ENCODE results near the gene PLCB1.
"Not testable (repeated sequence)": the region's sequence is repeated elsewhere in the genome, so short reads cannot be mapped to it uniquely, and the experiment has no call there.

Gene PLCB1

GRCh38 chr20:8829256-8829655 lies 697.2 kb downstream of the PLCB1 start:
- H3K9me3 ChIP-seq (ENCODE audit: control extremely low read depth in 1 of 5, control insufficient read depth in 4 of 5, insufficient read depth in 2 of 5, low read depth in 1 of 5, low read length in 4 of 5): no peaks in the 10 kb centered on the region
- CTCF ChIA-PET: no interaction called here

GRCh38 chr20:8834294-8834693 lies 702.2 kb downstream of the PLCB1 start:
- H3K4me3 ChIP-seq (ENCODE audit: control insufficient read depth in 1 of 7, extremely low read depth in 1 of 7, insufficient read depth in 4 of 7, low read depth in 2 of 7, low read length in 6 of 7); H3K27me3 ChIP-seq (replicated peaks in 2 of 5; ENCODE audit: control insufficient read depth in 4 of 5, insufficient read depth in 5 of 5, low read length in 4 of 5); CTCF ChIA-PET; H3K9me3 ChIP-seq (ENCODE audit: control extremely low read depth in 1 of 5, control insufficient read depth in 4 of 5, insufficient read depth in 2 of 5, low read depth in 1 of 5, low read length in 4 of 5); H3K36me3 ChIP-seq (ENCODE audit: control insufficient read depth in 4 of 4, insufficient read depth in 4 of 4, low read length in 3 of 4); DNase-seq; POLR2A ChIA-PET; H3K4me1 ChIP-seq (ENCODE audit: control extremely low read depth in 1 of 4, control insufficient read depth in 4 of 4, insufficient read depth in 4 of 4, low read length in 3 of 4); H3K27ac ChIP-seq (ENCODE audit: insufficient read depth in 1 of 2, low read depth in 1 of 2, low read length in 2 of 2, poor library complexity in 1 of 2, severe bottlenecking in 2 of 2): not testable (repeated sequence)
- WGBS (ENCODE audit: insufficient coverage): no CpG with 5 or more reads among the region's 3 CpGs

More at GRCh38 chr20:8829256-8829655, 697.2 kb downstream of the PLCB1 start:
- POLR2A ChIA-PET: no interaction called here
- DNase-seq: no peak
- peaks cover 0 to 3% (median 1%) of the 10 kb centered on the region in 4 experiments for H3K36me3 ChIP-seq (ENCODE audit: control insufficient read depth in 4 of 4, insufficient read depth in 4 of 4, low read length in 3 of 4)
- H3K4me1 ChIP-seq (ENCODE audit: control extremely low read depth in 1 of 4, control insufficient read depth in 4 of 4, insufficient read depth in 4 of 4, low read length in 3 of 4): no peaks in the 10 kb centered on the region
- 96% methylated on average over 5 of the region's 5 CpGs for WGBS (ENCODE audit: insufficient coverage)
- H3K27ac ChIP-seq (ENCODE audit: insufficient read depth in 1 of 2, low read depth in 1 of 2, low read length in 2 of 2, poor library complexity in 1 of 2, severe bottlenecking in 2 of 2): no peak overlapping the region
- H3K4me3 ChIP-seq (ENCODE audit: control insufficient read depth in 1 of 7, extremely low read depth in 1 of 7, insufficient read depth in 4 of 7, low read depth in 2 of 7, low read length in 6 of 7): no peak overlapping the region
- no peaks in the 10 kb centered on the region for H3K27me3 ChIP-seq (replicated peaks in 2 of 5; ENCODE audit: control insufficient read depth in 4 of 5, insufficient read depth in 5 of 5, low read length in 4 of 5)

GRCh38 chr20:8834851-8835250 lies 702.8 kb downstream of the PLCB1 start:
- ChIA-PET CTCF (no interaction called here), POLR2A (no interaction called here)
- no peak overlapping the region for H3K27ac ChIP-seq (ENCODE audit: insufficient read depth in 1 of 2, low read depth in 1 of 2, low read length in 2 of 2, poor library complexity in 1 of 2, severe bottlenecking in 2 of 2)
- no CpG with 5 or more reads among the region's 1 CpG for WGBS (ENCODE audit: insufficient coverage)
- H3K4me1 ChIP-seq (ENCODE audit: control extremely low read depth in 1 of 4, control insufficient read depth in 4 of 4, insufficient read depth in 4 of 4, low read length in 3 of 4): no peaks in the 10 kb centered on the region
- H3K9me3 ChIP-seq (ENCODE audit: control extremely low read depth in 1 of 5, control insufficient read depth in 4 of 5, insufficient read depth in 2 of 5, low read depth in 1 of 5, low read length in 4 of 5): no peaks in the 10 kb centered on the region
- DNase-seq: no peak
- no peaks in the 10 kb centered on the region for H3K27me3 ChIP-seq (replicated peaks in 2 of 5; ENCODE audit: control insufficient read depth in 4 of 5, insufficient read depth in 5 of 5, low read length in 4 of 5)
- no peak overlapping the region for H3K4me3 ChIP-seq (ENCODE audit: control insufficient read depth in 1 of 7, extremely low read depth in 1 of 7, insufficient read depth in 4 of 7, low read depth in 2 of 7, low read length in 6 of 7)
- peaks cover 0 to 6% (median 1%) of the 10 kb centered on the region in 4 experiments for H3K36me3 ChIP-seq (ENCODE audit: control insufficient read depth in 4 of 4, insufficient read depth in 4 of 4, low read length in 3 of 4)

GRCh38 chr20:8837396-8837795 lies 705.3 kb downstream of the PLCB1 start:
- CTCF ChIA-PET: no interaction called here
- POLR2A ChIA-PET: no interaction called here
- H3K9me3 ChIP-seq (ENCODE audit: control extremely low read depth in 1 of 5, control insufficient read depth in 4 of 5, insufficient read depth in 2 of 5, low read depth in 1 of 5, low read length in 4 of 5): no peaks in the 10 kb centered on the region
- peaks cover 0 to 6% (median 0%) of the 10 kb centered on the region in 4 experiments for H3K36me3 ChIP-seq (ENCODE audit: control insufficient read depth in 4 of 4, insufficient read depth in 4 of 4, low read length in 3 of 4)
- no peaks in the 10 kb centered on the region for H3K4me1 ChIP-seq (ENCODE audit: control extremely low read depth in 1 of 4, control insufficient read depth in 4 of 4, insufficient read depth in 4 of 4, low read length in 3 of 4)
- no peak overlapping the region for H3K4me3 ChIP-seq (ENCODE audit: control insufficient read depth in 1 of 7, extremely low read depth in 1 of 7, insufficient read depth in 4 of 7, low read depth in 2 of 7, low read length in 6 of 7)
- DNase-seq: no peak
- H3K27me3 ChIP-seq (replicated peaks in 2 of 5; ENCODE audit: control insufficient read depth in 4 of 5, insufficient read depth in 5 of 5, low read length in 4 of 5): no peaks in the 10 kb centered on the region
- H3K27ac ChIP-seq (ENCODE audit: insufficient read depth in 1 of 2, low read depth in 1 of 2, low read length in 2 of 2, poor library complexity in 1 of 2, severe bottlenecking in 2 of 2): no peak overlapping the region

- Histone ChIP-seq H3K36me3 (ENCODE audit: control insufficient read depth in 4 of 4, insufficient read depth in 4 of 4, low read length in 3 of 4) (peaks cover 0 to 3% (median 0%) of the 10 kb centered on the region in 4 experiments), H3K9me3 (ENCODE audit: control extremely low read depth in 1 of 5, control insufficient read depth in 4 of 5, insufficient read depth in 2 of 5, low read depth in 1 of 5, low read length in 4 of 5) (no peaks in the 10 kb centered on the region), H3K4me1 (ENCODE audit: control extremely low read depth in 1 of 4, control insufficient read depth in 4 of 4, insufficient read depth in 4 of 4, low read length in 3 of 4) (no peaks in the 10 kb centered on the region), H3K27me3 (replicated peaks in 2 of 5; ENCODE audit: control insufficient read depth in 4 of 5, insufficient read depth in 5 of 5, low read length in 4 of 5) (no peaks in the 10 kb centered on the region), H3K4me3 (ENCODE audit: control insufficient read depth in 1 of 7, extremely low read depth in 1 of 7, insufficient read depth in 4 of 7, low read depth in 2 of 7, low read length in 6 of 7) (no peak overlapping the region), H3K27ac (ENCODE audit: insufficient read depth in 1 of 2, low read depth in 1 of 2, low read length in 2 of 2, poor library complexity in 1 of 2, severe bottlenecking in 2 of 2) (no peak overlapping the region)
- POLR2A ChIA-PET: no interaction called here
- WGBS (ENCODE audit: insufficient coverage): 93% methylated on average over 4 of the region's 13 CpGs
- CTCF ChIA-PET: no interaction called here
- peak in 1 of 3 donors; percentile 8 for DNase-seq
Measured at GRCh38 chr20:8842525-8842924, 710.5 kb downstream of the PLCB1 start.

GRCh38 chr20:8844179-8844578 lies 712.1 kb downstream of the PLCB1 start:
- 98% methylated on average over 5 of the region's 5 CpGs for whole genome bisulfite sequencing (ENCODE audit: insufficient coverage)
- H3K9me3 ChIP-seq (ENCODE audit: control extremely low read depth in 1 of 5, control insufficient read depth in 4 of 5, insufficient read depth in 2 of 5, low read depth in 1 of 5, low read length in 4 of 5): no peaks in the 10 kb centered on the region
- CTCF ChIA-PET: no interaction called here
- no peak overlapping the region for H3K4me3 ChIP-seq (ENCODE audit: control insufficient read depth in 1 of 7, extremely low read depth in 1 of 7, insufficient read depth in 4 of 7, low read depth in 2 of 7, low read length in 6 of 7)
- DNase-seq: no peak
- H3K36me3 ChIP-seq (ENCODE audit: control insufficient read depth in 4 of 4, insufficient read depth in 4 of 4, low read length in 3 of 4): peaks cover 0 to 2% (median 0%) of the 10 kb centered on the region in 4 experiments
- POLR2A ChIA-PET: no interaction called here
- no peak overlapping the region for H3K27ac ChIP-seq (ENCODE audit: insufficient read depth in 1 of 2, low read depth in 1 of 2, low read length in 2 of 2, poor library complexity in 1 of 2, severe bottlenecking in 2 of 2)
- no peaks in the 10 kb centered on the region for H3K4me1 ChIP-seq (ENCODE audit: control extremely low read depth in 1 of 4, control insufficient read depth in 4 of 4, insufficient read depth in 4 of 4, low read length in 3 of 4)
- no peaks in the 10 kb centered on the region for H3K27me3 ChIP-seq (replicated peaks in 2 of 5; ENCODE audit: control insufficient read depth in 4 of 5, insufficient read depth in 5 of 5, low read length in 4 of 5)

GRCh38 chr20:8849990-8850389 lies 717.9 kb downstream of the PLCB1 start:
- Histone ChIP-seq H3K36me3 (ENCODE audit: control insufficient read depth in 4 of 4, insufficient read depth in 4 of 4, low read length in 3 of 4) (peaks cover 0 to 2% (median 0%) of the 10 kb centered on the region in 4 experiments), H3K9me3 (ENCODE audit: control extremely low read depth in 1 of 5, control insufficient read depth in 4 of 5, insufficient read depth in 2 of 5, low read depth in 1 of 5, low read length in 4 of 5) (no peaks in the 10 kb centered on the region), H3K4me3 (ENCODE audit: control insufficient read depth in 1 of 7, extremely low read depth in 1 of 7, insufficient read depth in 4 of 7, low read depth in 2 of 7, low read length in 6 of 7) (no peak overlapping the region), H3K27ac (ENCODE audit: insufficient read depth in 1 of 2, low read depth in 1 of 2, low read length in 2 of 2, poor library complexity in 1 of 2, severe bottlenecking in 2 of 2) (no peak overlapping the region), H3K4me1 (ENCODE audit: control extremely low read depth in 1 of 4, control insufficient read depth in 4 of 4, insufficient read depth in 4 of 4, low read length in 3 of 4) (peaks cover 0 to 7% (median 2%) of the 10 kb centered on the region in 4 experiments), H3K27me3 (replicated peaks in 2 of 5; ENCODE audit: control insufficient read depth in 4 of 5, insufficient read depth in 5 of 5, low read length in 4 of 5) (no peaks in the 10 kb centered on the region)
- DNase-seq: no peak
- ChIA-PET CTCF (interaction anchor here (0.7 to 1.3 kb wide), 2 partner anchors 8 to 10 kb away, joined by 3 to 4 read pairs; no protein-coding TSS in a partner anchor), POLR2A (no interaction called here)
- 97% methylated on average over 6 of the region's 7 CpGs for WGBS (ENCODE audit: insufficient coverage)

Measured in common myeloid progenitor, CD34-positive (primary cell).